GM21786 (cell line): ENCODE measurements around the gene AGA.

ENCODE experiments used
- ATAC-seq: cut with Tn5 transposase; IDR thresholded peaks from one replicate; pipeline ENCODE4 v1.9.1; 2021; ENCODE audit not compliant: unreplicated experiment

The AGA gene

GRCh38 chr4:177391287-177391686 lies 51.0 kb downstream of the AGA start:
- ATAC-seq: no peak

- no peak for ATAC-seq
Observed at GRCh38 chr4:177386278-177386815, 55.9 kb downstream of the AGA start.

GRCh38 chr4:177385576-177386277 lies 56.5 kb downstream of the AGA start:
- no peak for ATAC-seq

- no peak for ATAC-seq
Observed at GRCh38 chr4:177384856-177385397, 57.3 kb downstream of the AGA start.

GRCh38 chr4:177381762-177382310 lies 60.4 kb downstream of the AGA start:
- no peak for ATAC-seq
